Heart left ventricle (tissue), 16 donors: ENCODE results near the gene TBC1D32. TPM values are rescaled to one million over a fixed set of nuclear protein-coding genes. Genes with fewer than 3 reads are reported as not detected.
"Not testable (repeated sequence)": the region's sequence is repeated elsewhere in the genome, so short reads cannot be mapped to it uniquely, and the experiment has no call there.

Source experiments
- ATAC-seq, 4 donors: fragments of 200-7000 bp; cut with Tn5 transposase; one replicate each; pipeline ENCODE4 v1.9.1; 2020 to 2022; ENCODE audit warnings: moderate library complexity in 4 of 4, mild to moderate bottlenecking in 3 of 4, moderate number of reproducible peaks in 1 of 4
- DNase-seq, 5 donors: peaks; one replicate each; pipeline ENCODE4 v3.0.0-alpha.2; 2020
- H3K27ac ChIP-seq, 12 donors: fragments of 200-600 bp; sonication (generic) in 4 of 12; one replicate each; pipeline versions ENCODE4 v1.5.0 to v1.8.0; 2016 to 2022; ENCODE audit warnings: mild to moderate bottlenecking in 2 of 12
- H3K27me3 ChIP-seq, 9 donors: fragments of 200-600 bp; sonication (generic) in 2 of 9; one replicate each; pipeline versions ENCODE4 v1.5.1 to v1.8.0; 2016 to 2022; ENCODE audit warnings: mild to moderate bottlenecking in 3 of 9
- H3K36me3 ChIP-seq, 9 donors: fragments of 200-600 bp; sonication (generic) in 2 of 9; one replicate each; pipeline versions ENCODE4 v1.5.0 to v1.8.0; 2018 to 2022; ENCODE audit warnings: mild to moderate bottlenecking in 2 of 9
- H3K4me1 ChIP-seq, 12 donors: fragments of 200-600 bp; sonication (generic) in 4 of 12; one replicate each; pipeline versions ENCODE4 v1.5.0 to v1.8.0; 2016 to 2022; ENCODE audit warnings: mild to moderate bottlenecking in 3 of 12
- H3K4me3 ChIP-seq, 12 donors: fragments of 200-600 bp; sonication (generic) in 4 of 12; one replicate each; pipeline versions ENCODE4 v1.5.0 to v1.8.0; 2017 to 2022; ENCODE audit warnings: mild to moderate bottlenecking in 9 of 12, moderate library complexity in 4 of 12
- H3K9me3 ChIP-seq, 12 donors: fragments of 200-600 bp; sonication (generic) in 4 of 12; one replicate each; pipeline versions ENCODE4 v1.5.0 to v1.8.0; 2016 to 2022; ENCODE audit warnings: mild to moderate bottlenecking in 1 of 12
- POLR2A ChIP-seq, 2 donors: fragments of 450-650 bp; IDR thresholded peaks; one replicate each; pipeline ENCODE4 v1.6.1; 2017; ENCODE audit warnings: antibody characterized with exemption in 2 of 2, mild to moderate bottlenecking in 2 of 2, moderate library complexity in 2 of 2
- WGBS, 4 donors: extraction: QIAGEN DNeasy Blood & Tissue Kit in 2 of 4; methylation state at CpG; one replicate each; pipeline versions ENCODE4 v1.1.5 to v1.1.7; 2013 to 2018; 5-methylcytosine and 5-hydroxymethylcytosine counted together
- intact Hi-C, 10 donors: fragments of 100-400 bp; cut with DNase I; formaldehyde crosslinking; loops; one replicate each; pipeline versions ENCODE4 v1.11.1 to v1.14.2; 2022
- polyA plus RNA-seq, 2 donors: library from polyadenylated mRNA; stranded (reverse); fragments of 200-250 nt; gene quantifications; one replicate each; pipeline ENCODE4 v1.2.3, GENCODE V29; 2013
- total RNA-seq, 9 donors: library from RNA; depleted of rRNA in 2 of 9; stranded (reverse); fragments of >200 nt in 2 of 9; fragmentation: NEBNext Ultra II Directional in 3 of 9; extraction: Animal tissue kit (Norgen Biotek cat#: 25700) in 3 of 9; gene quantifications; one replicate each; pipeline versions ENCODE4 v1.1.0 to v1.2.4, GENCODE V29; 2016 to 2023
- TF ChIP-seq, protein P1 (sequence below), 12 donors: fragments of 200-600 bp; sonication (generic) in 4 of 12; IDR thresholded peaks; one replicate each; pipeline versions ENCODE4 v1.5.0 to v1.8.0; 2018 to 2022; ENCODE audit warnings: antibody characterized with exemption in 12 of 12, mild to moderate bottlenecking in 5 of 12
- donor health status: ischemic (EF 13 %, LVEDD 7.1; RV severe dilation, severe dysfunction).
- donor health status: healthy with polysubstance abuse.
- donor health status: DM: no; HTN: yes; CAD: no.
- donor health status: DM: no; HTN: no; CAD: no.
- donor health status: ischemic (EF 25% LVEDD 6.9; RV normal size, moderate dysfunction).
- donor health status: ischemic (EF 25% LVEDD 5.7; RV mildly dilated, moderate dysfunction).
- donor health status: healthy.
- donor health status: DM: yes; HTN: yes; CAD: no.
- donor health status: ischemic (EF 35%, LVEDD 5.7; RV mildly dilated, moderate dysfunction).
- donor health status: nonischemic (EF 11% LVEDD 7.7; RV severe dilation, severe dysfunction).
- donor health status: DM: yes; HTN: yes; CAD: no.
- donor health status: PGD.
- donor health status: ischemic (EF 29% LVEDD 5.4; RV normal size, mild dysfunction).
- donor health status: nonischemic (EF 23%, LVEDD 6.1; RV moderate dilation, normal function).

The TBC1D32 gene
- total and polyA plus RNA-seq, 11 donors = 0.53 to 4.6 (median 2.7) TPM

GRCh38 chr6:121183742-121184141 lies 150.5 kb downstream of the TBC1D32 start:
- 87 to 99% (median 94%) methylated on average over 1 of the region's 1 CpG for WGBS, 4 donors
- DNase-seq (no peak), ATAC-seq (no peak)
- Histone ChIP-seq H3K4me3 (no peak overlapping the region), H3K4me1 (peaks cover 0 to 2% (median 0%) of the 10 kb centered on the region in 12 donors), H3K27me3 (no peaks in the 10 kb centered on the region), H3K9me3 (peaks cover 0 to 9% (median 0%) of the 10 kb centered on the region in 12 donors), H3K36me3 (no peaks in the 10 kb centered on the region), H3K27ac (no peak overlapping the region)
- TF ChIP-seq, protein P1, sequence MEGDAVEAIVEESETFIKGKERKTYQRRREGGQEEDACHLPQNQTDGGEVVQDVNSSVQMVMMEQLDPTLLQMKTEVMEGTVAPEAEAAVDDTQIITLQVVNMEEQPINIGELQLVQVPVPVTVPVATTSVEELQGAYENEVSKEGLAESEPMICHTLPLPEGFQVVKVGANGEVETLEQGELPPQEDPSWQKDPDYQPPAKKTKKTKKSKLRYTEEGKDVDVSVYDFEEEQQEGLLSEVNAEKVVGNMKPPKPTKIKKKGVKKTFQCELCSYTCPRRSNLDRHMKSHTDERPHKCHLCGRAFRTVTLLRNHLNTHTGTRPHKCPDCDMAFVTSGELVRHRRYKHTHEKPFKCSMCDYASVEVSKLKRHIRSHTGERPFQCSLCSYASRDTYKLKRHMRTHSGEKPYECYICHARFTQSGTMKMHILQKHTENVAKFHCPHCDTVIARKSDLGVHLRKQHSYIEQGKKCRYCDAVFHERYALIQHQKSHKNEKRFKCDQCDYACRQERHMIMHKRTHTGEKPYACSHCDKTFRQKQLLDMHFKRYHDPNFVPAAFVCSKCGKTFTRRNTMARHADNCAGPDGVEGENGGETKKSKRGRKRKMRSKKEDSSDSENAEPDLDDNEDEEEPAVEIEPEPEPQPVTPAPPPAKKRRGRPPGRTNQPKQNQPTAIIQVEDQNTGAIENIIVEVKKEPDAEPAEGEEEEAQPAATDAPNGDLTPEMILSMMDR (IDR thresholded peaks at IDR 0.05) = no peak
- no peak for TF ChIP-seq POLR2A (IDR thresholded peaks at IDR 0.05)
- intact Hi-C loops = no loop called here

GRCh38 chr6:121175827-121176226 lies 158.5 kb downstream of the TBC1D32 start:
- WGBS, 4 donors = 79 to 90% (median 86%) methylated on average over 3 of the region's 3 CpGs
- DNase-seq = no peak
- no peak overlapping the region for H3K4me3 ChIP-seq
- no peaks in the 10 kb centered on the region for H3K36me3 ChIP-seq
- no peak for ATAC-seq
- no peak overlapping the region for H3K27ac ChIP-seq
- no peaks in the 10 kb centered on the region for H3K4me1 ChIP-seq
- H3K27me3 ChIP-seq = no peaks in the 10 kb centered on the region
- TF ChIP-seq, protein P1 (IDR thresholded peaks at IDR 0.05) = no peak
- TF ChIP-seq POLR2A (IDR thresholded peaks at IDR 0.05) = no peak
- peaks cover 0 to 2% (median 0%) of the 10 kb centered on the region in 12 donors for H3K9me3 ChIP-seq
- intact Hi-C loops = no loop called here

GRCh38 chr6:121172451-121172850 lies 161.8 kb downstream of the TBC1D32 start:
- DNase-seq, H3K9me3 ChIP-seq, H3K27ac ChIP-seq, ATAC-seq, H3K27me3 ChIP-seq, H3K4me1 ChIP-seq, H3K4me3 ChIP-seq, intact Hi-C loops, H3K36me3 ChIP-seq: not testable (repeated sequence)
- WGBS, 4 donors = 97 to 100% (median 99%) methylated on average over 1 of the region's 1 CpG

DNA sequence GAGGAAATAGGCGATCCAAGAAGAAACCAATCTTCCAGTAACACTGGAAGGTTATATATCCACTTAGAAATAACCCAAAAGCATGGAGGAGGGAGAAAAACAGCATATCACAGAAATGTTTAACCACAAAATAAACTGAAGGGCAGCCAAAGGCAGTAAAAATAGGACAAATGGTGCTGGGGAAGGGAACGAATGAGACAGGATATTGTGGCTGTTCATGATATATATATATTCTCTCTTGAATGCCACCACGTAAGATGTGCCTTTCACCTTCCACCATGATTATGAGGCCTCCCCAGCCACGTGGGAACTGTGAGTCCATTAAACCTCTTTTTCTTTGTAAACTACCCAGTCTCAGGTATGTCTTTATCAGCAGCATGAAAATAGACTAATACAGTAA lies 162.4 kb downstream of the TBC1D32 start:
- Histone ChIP-seq H3K27me3 (no peaks in the 10 kb centered on the region), H3K4me3 (no peak overlapping the region), H3K36me3 (no peaks in the 10 kb centered on the region), H3K9me3 (peaks cover 0 to 4% (median 0%) of the 10 kb centered on the region in 12 donors), H3K27ac (no peak overlapping the region), H3K4me1 (no peaks in the 10 kb centered on the region)
- DNase-seq (no peak), ATAC-seq (no peak)
- 69 to 90% (median 85%) methylated on average over 4 of the region's 4 CpGs for WGBS, 4 donors
- intact Hi-C loops = no loop called here
- TF ChIP-seq, protein P1 (IDR thresholded peaks at IDR 0.05) = no peak
- TF ChIP-seq POLR2A (IDR thresholded peaks at IDR 0.05) = no peak

GRCh38 chr6:121161886-121162285 lies 172.4 kb downstream of the TBC1D32 start:
- Histone ChIP-seq H3K36me3 (peaks cover 0 to 27% (median 5%) of the 10 kb centered on the region in 9 donors), H3K4me1 (no peaks in the 10 kb centered on the region), H3K4me3 (no peak overlapping the region), H3K27ac (no peak overlapping the region), H3K27me3 (no peaks in the 10 kb centered on the region), H3K9me3 (peaks cover 0 to 18% (median 0%) of the 10 kb centered on the region in 12 donors)
- TF ChIP-seq POLR2A (IDR thresholded peaks at IDR 0.05) = no peak
- TF ChIP-seq, protein P1 (IDR thresholded peaks at IDR 0.05) = no peak
- intact Hi-C loops = no loop called here
- ATAC-seq = no peak
- DNase-seq = no peak
